ENCODE data around the gene FXR2. TPM values are rescaled to one million over a fixed set of nuclear protein-coding genes. Genes with fewer than 3 reads are reported as not detected.
A peak's percentile ranks its signal among the peaks of the same experiment; 100 is the strongest.

Gene FXR2
- total and polyA plus RNA-seq, 9 of the 15 experiments (the other 6 are each of a cell fraction or from before 2014, with no cell fraction given): 2.0 to 49.3 (median 24.5) TPM

- peak; percentile 87 to 95 (median 95) for TF ChIP-seq YY1 (IDR thresholded peaks at IDR 0.05; ENCODE audit: borderline replicate concordance in 1 of 3, control insufficient read depth in 1 of 3, extremely low read depth in 1 of 3, insufficient read depth in 3 of 3, insufficient read length in 1 of 3, insufficient replicate concordance in 2 of 3, low read depth in 1 of 3, low read length in 2 of 3)
- peak; percentile 91 for TF ChIP-seq ZFX (CRISPR knock-in tag; IDR thresholded peaks at IDR 0.05)
- no peak for TF ChIP-seq ESRRB (CRISPR knock-in tag; IDR thresholded peaks at IDR 0.05; ENCODE audit: borderline replicate concordance)
- no peak for TF ChIP-seq ZNF133 (CRISPR knock-in tag; IDR thresholded peaks at IDR 0.05)
- peak; percentile 35 for TF ChIP-seq PHF20 (IDR thresholded peaks at IDR 0.05; ENCODE audit: partially characterized antibody)
- no peak for TF ChIP-seq ZNF586 (CRISPR knock-in tag; conservative IDR thresholded peaks at IDR 0.05)
- peak; percentile 29; the same call in 1 of the 2 replicates for TF ChIP-seq SOX6 (IDR thresholded peaks at IDR 0.05)
- TF ChIP-seq RBBP5 (IDR thresholded peaks at IDR 0.05; ENCODE audit: borderline replicate concordance, insufficient read depth, low read length, poor library complexity, severe bottlenecking): no peak
- TF ChIP-seq, protein P1, sequence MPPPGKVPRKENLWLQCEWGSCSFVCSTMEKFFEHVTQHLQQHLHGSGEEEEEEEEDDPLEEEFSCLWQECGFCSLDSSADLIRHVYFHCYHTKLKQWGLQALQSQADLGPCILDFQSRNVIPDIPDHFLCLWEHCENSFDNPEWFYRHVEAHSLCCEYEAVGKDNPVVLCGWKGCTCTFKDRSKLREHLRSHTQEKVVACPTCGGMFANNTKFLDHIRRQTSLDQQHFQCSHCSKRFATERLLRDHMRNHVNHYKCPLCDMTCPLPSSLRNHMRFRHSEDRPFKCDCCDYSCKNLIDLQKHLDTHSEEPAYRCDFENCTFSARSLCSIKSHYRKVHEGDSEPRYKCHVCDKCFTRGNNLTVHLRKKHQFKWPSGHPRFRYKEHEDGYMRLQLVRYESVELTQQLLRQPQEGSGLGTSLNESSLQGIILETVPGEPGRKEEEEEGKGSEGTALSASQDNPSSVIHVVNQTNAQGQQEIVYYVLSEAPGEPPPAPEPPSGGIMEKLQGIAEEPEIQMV (tag; conservative IDR thresholded peaks at IDR 0.05; ENCODE audit: low read depth): no peak
- TF ChIP-seq, protein P2, sequence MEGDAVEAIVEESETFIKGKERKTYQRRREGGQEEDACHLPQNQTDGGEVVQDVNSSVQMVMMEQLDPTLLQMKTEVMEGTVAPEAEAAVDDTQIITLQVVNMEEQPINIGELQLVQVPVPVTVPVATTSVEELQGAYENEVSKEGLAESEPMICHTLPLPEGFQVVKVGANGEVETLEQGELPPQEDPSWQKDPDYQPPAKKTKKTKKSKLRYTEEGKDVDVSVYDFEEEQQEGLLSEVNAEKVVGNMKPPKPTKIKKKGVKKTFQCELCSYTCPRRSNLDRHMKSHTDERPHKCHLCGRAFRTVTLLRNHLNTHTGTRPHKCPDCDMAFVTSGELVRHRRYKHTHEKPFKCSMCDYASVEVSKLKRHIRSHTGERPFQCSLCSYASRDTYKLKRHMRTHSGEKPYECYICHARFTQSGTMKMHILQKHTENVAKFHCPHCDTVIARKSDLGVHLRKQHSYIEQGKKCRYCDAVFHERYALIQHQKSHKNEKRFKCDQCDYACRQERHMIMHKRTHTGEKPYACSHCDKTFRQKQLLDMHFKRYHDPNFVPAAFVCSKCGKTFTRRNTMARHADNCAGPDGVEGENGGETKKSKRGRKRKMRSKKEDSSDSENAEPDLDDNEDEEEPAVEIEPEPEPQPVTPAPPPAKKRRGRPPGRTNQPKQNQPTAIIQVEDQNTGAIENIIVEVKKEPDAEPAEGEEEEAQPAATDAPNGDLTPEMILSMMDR (IDR thresholded peaks at IDR 0.05 in 2 of 3, conservative IDR thresholded peaks at IDR 0.05 in 1 of 3; ENCODE audit: insufficient read depth in 2 of 3, low read depth in 1 of 3, low read length in 3 of 3): no peak
- TF ChIP-seq BRD4 (IDR thresholded peaks at IDR 0.05): no peak
- TF ChIP-seq CREB3L1 (IDR thresholded peaks at IDR 0.05; ENCODE audit: borderline replicate concordance, low read depth): peak; percentile 52; the same call in 1 of the 2 replicates
- no peak for TF ChIP-seq CBX1 (IDR thresholded peaks at IDR 0.05; ENCODE audit: low read depth)
- TF ChIP-seq NR3C1 (CRISPR knock-in tag; IDR thresholded peaks at IDR 0.05): no peak
- TF ChIP-seq, protein P3, sequence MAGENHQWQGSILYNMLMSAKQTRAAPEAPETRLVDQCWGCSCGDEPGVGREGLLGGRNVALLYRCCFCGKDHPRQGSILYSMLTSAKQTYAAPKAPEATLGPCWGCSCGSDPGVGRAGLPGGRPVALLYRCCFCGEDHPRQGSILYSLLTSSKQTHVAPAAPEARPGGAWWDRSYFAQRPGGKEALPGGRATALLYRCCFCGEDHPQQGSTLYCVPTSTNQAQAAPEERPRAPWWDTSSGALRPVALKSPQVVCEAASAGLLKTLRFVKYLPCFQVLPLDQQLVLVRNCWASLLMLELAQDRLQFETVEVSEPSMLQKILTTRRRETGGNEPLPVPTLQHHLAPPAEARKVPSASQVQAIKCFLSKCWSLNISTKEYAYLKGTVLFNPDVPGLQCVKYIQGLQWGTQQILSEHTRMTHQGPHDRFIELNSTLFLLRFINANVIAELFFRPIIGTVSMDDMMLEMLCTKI (IDR thresholded peaks at IDR 0.05; ENCODE audit: partially characterized antibody): no peak
- TF ChIP-seq HDAC6 (IDR thresholded peaks at IDR 0.05; ENCODE audit: low read depth, low read length): no peak
- TF ChIP-seq MYNN (IDR thresholded peaks at IDR 0.05): no peak
- no peak for TF ChIP-seq MYNN (CRISPR knock-in tag; IDR thresholded peaks at IDR 0.05)
- no peak for TF ChIP-seq NELFE (IDR thresholded peaks at IDR 0.05; ENCODE audit: insufficient read depth, insufficient read length)
- TF ChIP-seq MAFG (tag; conservative IDR thresholded peaks at IDR 0.05): no peak
- no peak for TF ChIP-seq GATAD2B (IDR thresholded peaks at IDR 0.05; ENCODE audit: borderline replicate concordance)
- peak; percentile 43; the same call in 1 of the 2 replicates for TF ChIP-seq TAF7 (tag; IDR thresholded peaks at IDR 0.05)
Measured at GRCh38 chr17:7572338-7572587, 42.4 kb downstream of the FXR2 start (continued).

All from K562 (cell line).